SJCRH30 (cell line): ENCODE results near the gene CFL1. TPM values are rescaled to one million over a fixed set of nuclear protein-coding genes. Genes with fewer than 3 reads are reported as not detected.

ENCODE experiments used
- DNase-seq, 2 experiments: peaks; one replicate each; pipeline ENCODE4 v3.0.0-alpha.2; 2015 to 2020
- H3K27ac ChIP-seq: fragments of 250-450 bp; sonication (Bioruptor Pico); 2 replicates; pipeline ENCODE4 v1.5.1; 2020; ENCODE audit warnings: mild to moderate bottlenecking, moderate library complexity
- H3K27me3 ChIP-seq: fragments of 250-450 bp; sonication (Bioruptor Pico); 2 replicates; pipeline ENCODE4 v1.5.1; 2020; ENCODE audit warnings: mild to moderate bottlenecking, moderate library complexity
- H3K36me3 ChIP-seq: fragments of 250-450 bp; sonication (Bioruptor Pico); 2 replicates; pipeline ENCODE4 v1.5.1; 2020; ENCODE audit warnings: mild to moderate bottlenecking, moderate library complexity
- H3K4me1 ChIP-seq: fragments of 250-450 bp; sonication (Bioruptor Pico); 2 replicates; pipeline ENCODE4 v1.5.1; 2020; ENCODE audit warnings: mild to moderate bottlenecking, moderate library complexity
- H3K4me3 ChIP-seq: fragments of 250-450 bp; sonication (Bioruptor Pico); 2 replicates; pipeline ENCODE4 v1.5.1; 2020; ENCODE audit warnings: mild to moderate bottlenecking, moderate library complexity
- H3K9me3 ChIP-seq: fragments of 250-450 bp; sonication (Bioruptor Pico); replicated peaks from 2 replicates; pipeline ENCODE4 v1.5.1; 2020; ENCODE audit warnings: mild to moderate bottlenecking, moderate library complexity
- total RNA-seq: library from RNA; depleted of rRNA; stranded (reverse); fragments of >200 nt; shearing (Covaris generic); gene quantifications from 2 replicates; pipeline ENCODE4 v1.2.3, GENCODE V29; 2014

CFL1 gene
- total RNA-seq, 1 experiment from 2014 or later: 743 TPM

DNA sequence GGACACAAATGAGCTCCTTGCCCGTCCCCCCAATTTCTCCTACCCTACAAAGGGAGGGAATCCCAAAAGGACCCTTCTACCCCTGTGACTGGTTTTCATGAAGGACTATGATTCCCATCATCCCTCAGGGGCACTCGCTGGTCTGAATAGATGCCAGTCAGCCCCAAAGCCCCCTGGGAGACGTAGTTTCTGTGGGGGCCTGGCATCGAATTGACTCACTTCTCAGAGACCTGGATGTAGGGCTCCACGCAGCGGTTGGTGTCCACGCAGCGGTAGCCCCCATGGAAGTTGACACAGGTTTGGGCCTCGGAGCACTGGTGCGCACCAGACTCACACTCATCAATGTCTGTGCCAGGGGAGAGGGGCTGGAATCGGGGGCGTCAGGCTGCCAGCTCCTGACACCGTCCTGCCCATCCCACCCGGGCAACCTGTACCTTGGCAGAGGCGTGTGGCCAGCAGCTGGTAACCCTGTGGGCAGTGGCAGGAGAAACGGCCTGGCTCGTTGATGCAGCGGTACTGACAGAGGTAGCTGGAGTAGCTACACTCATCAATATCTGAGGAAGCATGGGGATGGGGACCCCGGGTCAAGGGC, 10.2 kb upstream of the CFL1 start:
- no peaks in the 10 kb centered on the region for H3K27me3 ChIP-seq
- peak in 1 of 2 experiments; percentile 36 for DNase-seq
- peaks cover 32% of the 10 kb centered on the region for H3K36me3 ChIP-seq
- peaks cover 5% of the 10 kb centered on the region; the same call in 1 of the 2 replicates for H3K4me1 ChIP-seq
- no peak overlapping the region for H3K27ac ChIP-seq
- H3K4me3 ChIP-seq: no peak overlapping the region
- H3K9me3 ChIP-seq: no peaks in the 10 kb centered on the region

DNA sequence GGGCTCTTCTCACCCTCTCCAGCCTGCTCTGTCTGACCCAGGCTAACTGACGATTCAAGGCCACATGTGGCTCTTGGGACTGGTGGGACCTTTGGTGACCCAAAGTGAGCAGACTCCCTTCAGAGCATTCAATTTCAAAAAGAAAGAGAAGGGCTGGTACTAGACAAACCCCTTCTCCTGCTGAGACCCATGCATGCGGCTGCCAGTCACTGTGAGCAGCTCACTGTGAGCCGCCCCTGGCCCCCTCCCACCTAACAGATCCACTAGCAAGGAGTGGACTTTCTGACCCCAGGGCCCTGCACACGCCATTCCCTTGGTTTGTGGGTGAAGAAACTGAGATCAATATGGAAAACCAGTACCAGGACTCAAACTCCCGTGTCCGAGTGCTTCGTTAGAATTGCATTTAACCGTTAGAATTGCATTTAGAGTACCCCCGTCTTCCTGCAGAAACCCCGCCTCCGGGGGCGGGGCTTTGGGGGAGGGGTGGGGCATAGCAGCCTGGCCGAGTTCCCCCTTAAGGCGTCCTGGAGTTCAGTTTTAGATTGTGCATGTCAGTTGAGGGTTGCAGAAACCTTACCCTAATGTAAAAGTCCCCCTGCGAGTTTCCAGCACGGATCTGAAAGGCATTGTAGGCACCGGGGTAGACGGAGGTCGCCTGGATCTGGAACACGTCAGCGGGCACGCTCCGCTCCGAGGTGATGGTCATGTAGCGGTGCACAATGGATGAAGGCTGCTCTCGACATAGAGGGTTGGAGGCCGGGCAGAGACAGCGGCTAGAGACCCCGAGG, 9.5 kb upstream of the CFL1 start:
- Histone ChIP-seq H3K4me3 (no peak overlapping the region), H3K9me3 (no peaks in the 10 kb centered on the region), H3K27me3 (no peaks in the 10 kb centered on the region), H3K27ac (no peak overlapping the region), H3K4me1 (peaks cover 5% of the 10 kb centered on the region; the same call in 1 of the 2 replicates), H3K36me3 (peaks cover 32% of the 10 kb centered on the region)
- no peak for DNase-seq

DNA sequence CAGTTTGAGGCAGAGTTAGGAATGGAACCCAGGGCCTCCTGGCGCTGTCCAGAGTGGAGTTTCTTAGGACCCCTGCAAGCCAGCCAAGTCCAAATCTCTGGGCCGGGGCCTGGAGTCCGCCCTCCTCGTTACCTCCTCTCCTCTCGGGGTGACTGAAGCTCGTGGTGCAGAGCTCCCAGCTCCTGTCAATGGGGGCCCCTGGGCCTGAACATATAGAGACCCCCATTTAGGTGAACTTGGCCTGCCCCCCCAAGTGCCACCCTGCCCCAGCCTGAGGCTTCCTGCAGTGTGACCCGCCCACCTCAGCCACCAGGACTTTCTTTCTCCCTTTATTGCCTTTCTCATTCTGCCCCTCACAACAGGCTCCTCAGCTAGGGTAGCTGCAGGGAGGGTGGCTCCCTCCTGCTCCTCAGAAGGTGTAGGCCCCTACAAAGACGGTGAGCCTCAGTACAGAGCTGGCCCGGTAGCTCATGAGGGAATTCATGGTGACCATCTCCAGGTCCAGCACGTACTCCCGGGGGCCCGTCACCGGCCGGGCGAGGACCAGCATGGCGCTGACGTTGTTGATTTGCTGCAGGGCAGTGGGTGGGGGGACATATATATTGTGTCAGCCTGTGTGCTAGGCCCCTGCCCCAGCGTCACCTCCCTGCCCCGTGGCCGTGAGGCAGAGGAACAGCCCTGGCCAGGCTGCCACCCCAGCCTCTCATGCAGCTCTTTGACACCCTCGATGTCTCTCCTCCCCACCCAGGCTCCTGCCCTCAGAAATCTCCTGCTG, 8.7 kb upstream of the CFL1 start:
- no peak for DNase-seq
- Histone ChIP-seq H3K4me3 (no peak overlapping the region), H3K4me1 (peaks cover 2% of the 10 kb centered on the region; the same call in 1 of the 2 replicates), H3K27me3 (no peaks in the 10 kb centered on the region), H3K36me3 (peaks cover 32% of the 10 kb centered on the region), H3K9me3 (no peaks in the 10 kb centered on the region), H3K27ac (no peak overlapping the region)

- H3K36me3 ChIP-seq: peaks cover 32% of the 10 kb centered on the region
- no peak overlapping the region for H3K27ac ChIP-seq
- no peaks in the 10 kb centered on the region for H3K27me3 ChIP-seq
- H3K4me3 ChIP-seq: no peak overlapping the region
- no peak for DNase-seq
- H3K4me1 ChIP-seq: peaks cover under 1% of the 10 kb centered on the region; the same call in 1 of the 2 replicates
- H3K9me3 ChIP-seq: no peaks in the 10 kb centered on the region
Measured at GRCh38 chr11:65865550-65866172, 7.7 kb upstream of the CFL1 start.

DNA sequence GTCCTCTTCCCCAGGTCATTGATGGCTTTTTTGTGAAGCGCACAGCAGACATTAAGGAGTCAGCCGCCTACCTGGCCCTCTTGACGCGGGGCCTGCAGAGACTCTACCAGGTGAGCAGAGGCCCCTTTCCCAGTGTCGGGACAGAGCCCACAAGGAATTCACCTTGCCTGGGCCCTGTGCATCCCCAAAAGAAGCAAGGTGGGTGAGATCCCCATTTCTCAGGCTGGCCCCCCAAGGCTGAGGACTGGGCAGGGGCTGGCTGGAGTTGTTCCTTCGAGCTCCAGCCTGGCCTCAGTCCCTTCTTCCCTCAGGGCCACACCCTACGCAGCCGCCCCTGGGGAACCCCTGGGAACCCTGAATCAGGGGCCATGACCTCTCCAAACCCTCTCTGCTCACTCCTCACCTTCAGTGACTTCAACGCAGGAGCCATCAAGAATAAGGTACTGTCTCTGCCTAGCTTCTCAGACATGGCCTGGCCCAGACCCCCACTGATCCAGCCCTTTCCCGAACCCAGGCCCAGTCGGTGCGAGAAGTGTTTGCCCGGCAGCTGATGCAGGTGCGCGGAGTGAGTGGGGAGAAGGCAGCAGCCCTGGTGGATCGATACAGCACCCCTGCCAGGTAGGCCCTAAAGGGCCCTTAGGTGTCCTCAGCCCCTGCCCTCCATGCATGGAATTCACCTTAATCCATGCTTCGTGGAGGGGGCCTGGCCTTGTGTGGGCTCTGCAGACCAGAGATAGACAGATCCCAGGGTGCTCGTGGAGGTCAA, 6.9 kb upstream of the CFL1 start:
- H3K9me3 ChIP-seq: no peaks in the 10 kb centered on the region
- H3K27ac ChIP-seq: no peak overlapping the region
- H3K4me3 ChIP-seq: no peak overlapping the region
- peaks cover 32% of the 10 kb centered on the region for H3K36me3 ChIP-seq
- H3K4me1 ChIP-seq: no peaks in the 10 kb centered on the region; the same call in 1 of the 2 replicates
- H3K27me3 ChIP-seq: no peaks in the 10 kb centered on the region
- DNase-seq: no peak

DNA sequence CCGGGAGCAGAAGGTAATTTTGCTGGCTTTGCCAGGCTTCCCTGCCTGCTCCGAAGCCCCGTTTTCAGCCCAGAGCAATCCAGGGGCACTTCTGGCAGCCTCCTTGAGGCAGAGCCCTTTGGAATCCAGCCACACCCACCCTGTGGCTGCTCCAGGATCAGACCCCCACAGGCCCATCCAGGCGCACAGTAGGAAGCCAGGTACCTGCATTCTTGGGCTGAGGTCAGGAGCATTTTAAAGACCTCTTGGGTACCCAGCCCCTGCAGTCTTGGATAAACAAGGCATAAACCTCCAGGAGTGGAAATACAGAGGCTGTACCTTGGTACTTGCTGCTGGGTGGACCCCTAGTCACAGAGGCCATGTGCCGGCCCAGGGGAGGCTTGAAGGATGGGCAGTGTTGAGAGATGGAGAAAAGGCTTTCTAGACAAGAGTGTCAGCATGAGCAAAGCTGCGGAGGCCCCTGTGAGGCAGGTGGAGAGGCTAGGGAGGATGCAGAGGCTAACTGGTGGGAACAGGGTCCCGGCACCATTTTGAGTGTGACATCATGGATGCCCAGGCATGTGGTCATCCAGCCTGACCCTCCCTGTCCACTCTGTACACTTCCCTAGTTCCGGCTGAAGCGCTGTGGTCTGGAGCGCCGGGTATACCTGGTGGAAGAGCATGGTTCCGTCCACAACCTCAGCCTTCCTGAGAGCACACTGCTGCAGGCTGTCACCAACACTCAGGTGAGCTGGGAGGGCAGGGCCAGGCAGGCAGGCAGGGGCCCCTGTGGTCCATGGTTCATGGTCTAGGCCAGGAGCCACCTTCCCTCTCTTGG, 6.1 kb upstream of the CFL1 start:
- H3K4me3 ChIP-seq: no peak overlapping the region
- no peaks in the 10 kb centered on the region for H3K27me3 ChIP-seq
- no peak overlapping the region for H3K27ac ChIP-seq
- H3K9me3 ChIP-seq: no peaks in the 10 kb centered on the region
- DNase-seq: no peak
- H3K36me3 ChIP-seq: peaks cover 32% of the 10 kb centered on the region
- H3K4me1 ChIP-seq: no peaks in the 10 kb centered on the region; the same call in 1 of the 2 replicates

DNA sequence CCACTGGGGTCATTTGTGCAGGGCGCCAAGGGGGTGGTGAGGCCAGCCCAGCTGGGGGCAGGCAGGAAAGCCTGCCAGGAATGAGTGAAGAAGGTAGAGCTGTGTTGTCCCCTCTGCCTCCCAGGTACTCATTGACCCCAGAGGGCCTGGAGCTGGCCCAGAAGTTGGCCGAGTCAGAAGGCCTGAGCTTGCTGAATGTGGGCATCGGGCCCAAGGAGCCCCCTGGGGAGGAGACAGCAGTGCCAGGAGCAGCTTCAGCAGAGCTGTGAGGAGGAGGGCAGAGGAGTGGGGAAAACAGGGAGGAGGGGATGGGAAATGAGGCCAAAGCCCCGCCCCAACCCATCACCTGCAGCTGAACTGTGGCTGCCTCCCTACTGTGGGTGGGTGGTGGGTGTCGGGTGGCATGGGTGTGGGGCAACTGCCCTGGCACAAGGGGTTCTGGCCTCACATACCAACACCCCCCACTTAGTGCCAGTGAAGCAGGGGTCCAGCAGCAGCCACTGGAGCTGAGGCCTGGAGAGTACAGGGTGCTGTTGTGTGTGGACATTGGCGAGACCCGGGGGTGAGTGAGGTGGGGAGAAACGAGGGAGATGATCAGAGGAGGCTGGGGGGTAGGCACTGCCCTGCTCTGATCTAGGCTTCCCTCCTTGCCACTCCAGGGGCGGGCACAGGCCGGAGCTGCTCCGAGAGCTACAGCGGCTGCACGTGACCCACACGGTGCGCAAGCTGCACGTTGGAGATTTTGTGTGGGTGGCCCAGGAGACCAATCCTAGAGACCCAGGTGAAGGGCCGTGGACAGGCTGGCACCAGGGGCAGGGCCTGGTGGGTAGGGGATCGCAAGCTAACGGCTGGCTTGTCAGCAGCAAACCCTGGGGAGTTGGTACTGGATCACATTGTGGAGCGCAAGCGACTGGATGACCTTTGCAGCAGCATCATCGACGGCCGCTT, 5.2 kb upstream of the CFL1 start:
- Histone ChIP-seq H3K36me3 (peaks cover 32% of the 10 kb centered on the region), H3K27ac (no peak overlapping the region), H3K4me1 (no peaks in the 10 kb centered on the region; the same call in 1 of the 2 replicates), H3K27me3 (no peaks in the 10 kb centered on the region), H3K9me3 (no peaks in the 10 kb centered on the region), H3K4me3 (no peak overlapping the region)
- DNase-seq: no peak

DNA sequence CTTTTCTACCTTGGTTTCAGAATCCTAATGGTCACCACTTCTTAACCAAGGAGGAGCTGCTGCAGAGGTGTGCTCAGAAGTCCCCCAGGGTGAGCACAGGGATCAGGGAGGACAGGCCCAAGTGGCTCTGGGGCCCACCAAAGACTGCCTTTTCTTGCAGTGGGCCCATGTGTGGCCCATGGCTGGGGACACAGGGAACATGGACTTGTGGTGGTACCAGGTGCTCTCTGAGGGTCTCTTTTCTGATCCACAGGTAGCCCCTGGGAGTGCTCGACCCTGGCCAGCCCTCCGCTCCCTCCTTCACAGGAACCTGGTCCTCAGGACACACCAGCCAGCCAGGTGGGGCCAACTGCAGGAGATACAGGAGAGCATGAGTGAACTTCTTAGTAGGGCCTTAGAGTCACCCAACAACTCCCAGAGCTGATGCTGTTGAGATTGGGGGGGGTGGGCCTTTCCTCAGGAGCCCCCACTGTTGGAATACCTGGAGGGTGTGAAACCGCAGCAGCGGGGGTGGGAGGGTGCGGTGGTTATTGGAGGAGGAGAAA, 4.3 kb upstream of the CFL1 start:
- Histone ChIP-seq H3K4me1 (no peaks in the 10 kb centered on the region; the same call in 1 of the 2 replicates), H3K27ac (no peak overlapping the region), H3K36me3 (peaks cover 29% of the 10 kb centered on the region), H3K9me3 (no peaks in the 10 kb centered on the region), H3K27me3 (no peaks in the 10 kb centered on the region), H3K4me3 (no peak overlapping the region)
- DNase-seq: no peak

- Histone ChIP-seq H3K4me1 (no peaks in the 10 kb centered on the region; the same call in 1 of the 2 replicates), H3K9me3 (no peaks in the 10 kb centered on the region), H3K27me3 (no peaks in the 10 kb centered on the region), H3K27ac (no peak overlapping the region), H3K4me3 (peak overlapping the region; percentile 96), H3K36me3 (peaks cover 28% of the 10 kb centered on the region)
- no peak for DNase-seq
Measured at GRCh38 chr11:65861533-65862183, 3.7 kb upstream of the CFL1 start.

DNA sequence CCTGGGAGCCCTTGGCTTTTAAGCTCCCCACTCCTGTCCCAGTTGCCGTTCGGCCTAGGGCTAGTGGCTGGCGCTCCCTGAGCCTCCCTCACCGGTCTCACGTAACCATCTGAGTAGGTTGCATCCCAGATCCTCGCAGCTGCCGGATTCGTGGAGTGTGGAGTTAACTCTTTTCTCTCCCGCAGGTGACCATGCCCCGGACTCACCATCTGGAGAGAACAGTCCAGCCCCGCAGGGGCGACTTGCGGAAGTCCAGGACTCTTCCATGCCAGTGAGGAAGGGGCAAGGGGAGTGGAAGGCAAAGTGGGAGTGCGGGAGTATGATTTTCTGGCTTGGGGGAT, 3.2 kb upstream of the CFL1 start:
- Histone ChIP-seq H3K4me3 (peak overlapping the region; percentile 96), H3K27ac (peak overlapping the region; percentile 74; the same call in 1 of the 2 replicates), H3K9me3 (no peaks in the 10 kb centered on the region), H3K27me3 (no peaks in the 10 kb centered on the region), H3K4me1 (no peaks in the 10 kb centered on the region; the same call in 1 of the 2 replicates), H3K36me3 (peaks cover 30% of the 10 kb centered on the region)
- DNase-seq: peak in 1 of 2 experiments; percentile 40

DNA sequence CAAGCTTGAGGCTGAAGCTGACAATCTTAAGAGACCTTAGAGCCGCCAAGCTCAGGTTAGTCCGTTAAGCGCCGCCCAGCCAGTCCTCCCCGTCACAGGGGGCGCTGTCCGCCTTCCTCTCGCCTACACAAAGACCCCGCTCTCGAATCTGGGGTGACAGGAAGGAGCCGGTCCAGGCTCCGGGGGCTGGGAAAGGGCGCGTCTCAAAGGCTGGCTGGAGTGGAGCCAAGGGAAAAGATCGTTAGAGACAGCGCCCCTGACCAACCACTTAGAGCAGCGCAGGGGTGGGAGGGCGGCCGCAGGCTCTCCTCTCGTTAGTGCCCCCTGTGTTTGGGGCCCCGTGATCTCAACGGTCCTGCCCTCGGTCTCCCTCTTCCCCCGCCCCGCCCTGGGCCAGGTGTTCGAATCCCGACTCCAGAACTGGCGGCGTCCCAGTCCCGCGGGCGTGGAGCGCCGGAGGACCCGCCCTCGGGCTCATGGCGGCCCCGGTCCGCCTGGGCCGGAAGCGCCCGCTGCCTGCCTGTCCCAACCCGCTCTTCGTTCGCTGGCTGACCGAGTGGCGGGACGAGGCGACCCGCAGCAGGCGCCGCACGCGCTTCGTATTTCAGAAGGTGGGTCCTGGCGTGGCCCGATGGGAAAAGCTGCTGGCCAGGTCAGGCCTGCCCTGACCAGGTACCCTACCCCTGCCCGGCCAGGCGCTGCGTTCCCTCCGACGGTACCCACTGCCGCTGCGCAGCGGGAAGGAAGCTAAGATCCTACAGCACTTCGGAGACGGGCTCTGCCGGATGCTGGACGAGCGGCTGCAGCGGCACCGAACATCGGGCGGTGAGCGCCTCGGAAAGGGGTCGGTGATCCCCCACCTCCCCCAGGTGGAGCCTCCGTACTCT, 2.5 kb upstream of the CFL1 start, which contains the start of gene MUS81:
TSS of gene MUS81 (plus strand) at position 156 of the 887 bp plus-strand sequence. CDS start at position 477, 321 bp downstream.
- Histone ChIP-seq H3K36me3 (peaks cover 31% of the 10 kb centered on the region), H3K4me3 (peak within 1 kb of the TSS; percentile 96), H3K4me1 (no peaks in the 10 kb centered on the region; the same call in 1 of the 2 replicates)

More for the DNA sequence above, 2.5 kb upstream of the CFL1 start, which contains the start of gene MUS81:
- DNase-seq: peak; percentile 98
- no peaks in the 10 kb centered on the region for H3K9me3 ChIP-seq
- H3K27me3 ChIP-seq: no peaks in the 10 kb centered on the region
- H3K27ac ChIP-seq: peak within 1 kb of the TSS; percentile 74
